Fibroblast of pulmonary artery (primary cell): Measurements from ENCODE around the gene CCNG1.

Experiments used
- DNase-seq: peaks from one replicate; pipeline ENCODE4 v3.0.0-alpha.2; 2010; ENCODE audit warnings: low read depth
- H3K4me3 ChIP-seq: replicated peaks from 2 replicates; pipeline ENCODE4 v1.5.1; 2011; ENCODE audit warnings: low read depth, mild to moderate bottlenecking, control low read depth, low read length, moderate library complexity
- TF ChIP-seq, protein P1 (sequence below): IDR thresholded peaks from 2 replicates; pipeline ENCODE4 v1.5.1; 2011; ENCODE audit warnings: mild to moderate bottlenecking, control low read depth, low read length, inconsistent platforms; ENCODE audit errors: missing control alignments

Gene CCNG1

GRCh38 chr5:163432544-163432943 lies 4.9 kb upstream of the CCNG1 start:
- H3K4me3 ChIP-seq: no peak overlapping the region
- no peak for DNase-seq
- TF ChIP-seq, protein P1, sequence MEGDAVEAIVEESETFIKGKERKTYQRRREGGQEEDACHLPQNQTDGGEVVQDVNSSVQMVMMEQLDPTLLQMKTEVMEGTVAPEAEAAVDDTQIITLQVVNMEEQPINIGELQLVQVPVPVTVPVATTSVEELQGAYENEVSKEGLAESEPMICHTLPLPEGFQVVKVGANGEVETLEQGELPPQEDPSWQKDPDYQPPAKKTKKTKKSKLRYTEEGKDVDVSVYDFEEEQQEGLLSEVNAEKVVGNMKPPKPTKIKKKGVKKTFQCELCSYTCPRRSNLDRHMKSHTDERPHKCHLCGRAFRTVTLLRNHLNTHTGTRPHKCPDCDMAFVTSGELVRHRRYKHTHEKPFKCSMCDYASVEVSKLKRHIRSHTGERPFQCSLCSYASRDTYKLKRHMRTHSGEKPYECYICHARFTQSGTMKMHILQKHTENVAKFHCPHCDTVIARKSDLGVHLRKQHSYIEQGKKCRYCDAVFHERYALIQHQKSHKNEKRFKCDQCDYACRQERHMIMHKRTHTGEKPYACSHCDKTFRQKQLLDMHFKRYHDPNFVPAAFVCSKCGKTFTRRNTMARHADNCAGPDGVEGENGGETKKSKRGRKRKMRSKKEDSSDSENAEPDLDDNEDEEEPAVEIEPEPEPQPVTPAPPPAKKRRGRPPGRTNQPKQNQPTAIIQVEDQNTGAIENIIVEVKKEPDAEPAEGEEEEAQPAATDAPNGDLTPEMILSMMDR: no peak

DNA sequence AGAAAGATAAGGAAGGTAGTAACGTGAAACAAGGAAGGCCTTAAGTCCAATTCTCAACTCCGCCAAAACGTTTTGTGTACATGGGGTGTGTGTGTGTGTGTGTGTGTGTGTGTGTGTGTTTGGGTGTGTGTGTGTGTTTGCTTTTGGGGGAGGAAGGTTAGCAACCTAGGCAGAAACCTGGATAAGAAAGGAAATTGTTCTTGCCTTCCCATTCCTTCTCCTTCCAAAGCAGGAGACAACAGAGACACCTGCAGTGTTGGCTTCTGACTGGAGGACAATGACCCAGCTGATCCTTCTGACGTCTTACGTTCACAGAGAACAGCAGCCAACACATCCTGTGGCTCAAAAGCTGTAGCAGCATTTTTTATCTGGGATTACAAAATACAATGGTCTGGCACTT lies 4.1 kb upstream of the CCNG1 start:
- H3K4me3 ChIP-seq: no peak overlapping the region
- peak; percentile 80 for DNase-seq
- TF ChIP-seq, protein P1: no peak

- peak; percentile 93 for DNase-seq
- TF ChIP-seq, protein P1: no peak
- no peak overlapping the region for H3K4me3 ChIP-seq
Measured at GRCh38 chr5:163434401-163434866, 3.0 kb upstream of the CCNG1 start.

DNA sequence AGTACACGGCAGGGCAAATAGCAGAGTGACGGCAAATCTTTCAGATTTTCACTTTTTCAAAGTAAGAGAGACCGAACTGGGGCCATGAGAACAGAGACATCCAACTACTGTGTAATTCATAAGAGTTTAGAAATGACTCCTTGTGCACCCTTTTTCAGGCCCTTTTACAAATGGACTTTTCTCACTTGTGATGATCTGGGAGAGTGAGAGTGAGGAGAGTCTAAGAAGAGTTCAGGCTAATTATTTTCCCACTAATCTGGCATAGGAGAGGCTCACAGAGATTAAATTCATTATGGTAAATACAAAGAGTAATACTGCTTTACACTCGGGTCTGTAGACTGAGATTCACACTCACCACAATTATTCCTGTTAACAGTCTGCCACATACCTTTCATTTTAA lies 880 bp upstream of the CCNG1 start:
- TF ChIP-seq, protein P1: no peak
- DNase-seq: no peak
- peak overlapping the region; percentile 90 for H3K4me3 ChIP-seq

GRCh38 chr5:163437011-163437308 lies 435 bp upstream of the CCNG1 start:
- H3K4me3 ChIP-seq: peak overlapping the region; percentile 90
- TF ChIP-seq, protein P1: no peak
- DNase-seq: no peak

GRCh38 chr5:163439092-163439425 lies 1.7 kb downstream of the CCNG1 start:
- H3K4me3 ChIP-seq: peak overlapping the region; percentile 90
- no peak for DNase-seq
- TF ChIP-seq, protein P1: no peak

DNA sequence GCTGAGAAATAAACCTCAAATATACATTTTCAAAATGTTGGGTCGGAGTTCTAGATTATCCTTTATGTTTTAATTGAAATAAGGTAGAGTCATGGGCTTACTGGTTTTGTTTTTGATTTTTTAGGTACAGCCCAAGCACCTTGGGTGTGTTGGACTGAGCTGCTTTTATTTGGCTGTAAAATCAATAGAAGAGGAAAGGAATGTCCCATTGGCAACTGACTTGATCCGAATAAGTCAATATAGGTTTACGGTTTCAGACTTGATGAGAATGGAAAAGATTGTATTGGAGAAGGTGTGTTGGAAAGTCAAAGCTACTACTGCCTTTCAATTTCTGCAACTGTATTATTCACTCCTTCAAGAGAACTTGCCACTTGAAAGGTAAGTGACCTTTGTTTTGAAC lies 3.6 kb downstream of the CCNG1 start:
- H3K4me3 ChIP-seq: peak overlapping the region; percentile 90
- TF ChIP-seq, protein P1: no peak
- no peak for DNase-seq
